ENCODE results near the gene STK24.

The STK24 gene

GRCh38 chr13:98586400-98587345 lies 9.8 kb upstream of the STK24 start:
- TF ChIP-seq, protein P1, sequence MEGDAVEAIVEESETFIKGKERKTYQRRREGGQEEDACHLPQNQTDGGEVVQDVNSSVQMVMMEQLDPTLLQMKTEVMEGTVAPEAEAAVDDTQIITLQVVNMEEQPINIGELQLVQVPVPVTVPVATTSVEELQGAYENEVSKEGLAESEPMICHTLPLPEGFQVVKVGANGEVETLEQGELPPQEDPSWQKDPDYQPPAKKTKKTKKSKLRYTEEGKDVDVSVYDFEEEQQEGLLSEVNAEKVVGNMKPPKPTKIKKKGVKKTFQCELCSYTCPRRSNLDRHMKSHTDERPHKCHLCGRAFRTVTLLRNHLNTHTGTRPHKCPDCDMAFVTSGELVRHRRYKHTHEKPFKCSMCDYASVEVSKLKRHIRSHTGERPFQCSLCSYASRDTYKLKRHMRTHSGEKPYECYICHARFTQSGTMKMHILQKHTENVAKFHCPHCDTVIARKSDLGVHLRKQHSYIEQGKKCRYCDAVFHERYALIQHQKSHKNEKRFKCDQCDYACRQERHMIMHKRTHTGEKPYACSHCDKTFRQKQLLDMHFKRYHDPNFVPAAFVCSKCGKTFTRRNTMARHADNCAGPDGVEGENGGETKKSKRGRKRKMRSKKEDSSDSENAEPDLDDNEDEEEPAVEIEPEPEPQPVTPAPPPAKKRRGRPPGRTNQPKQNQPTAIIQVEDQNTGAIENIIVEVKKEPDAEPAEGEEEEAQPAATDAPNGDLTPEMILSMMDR (conservative IDR thresholded peaks at IDR 0.05) = no peak
- H3K27ac ChIP-seq = no peak overlapping the region

GRCh38 chr13:98585946-98586345 lies 9.0 kb upstream of the STK24 start:
- no peak overlapping the region for H3K27ac ChIP-seq
- no peak for TF ChIP-seq ZFX (IDR thresholded peaks at IDR 0.05)
- TF ChIP-seq, protein P1 (conservative IDR thresholded peaks at IDR 0.05) = no peak

DNA sequence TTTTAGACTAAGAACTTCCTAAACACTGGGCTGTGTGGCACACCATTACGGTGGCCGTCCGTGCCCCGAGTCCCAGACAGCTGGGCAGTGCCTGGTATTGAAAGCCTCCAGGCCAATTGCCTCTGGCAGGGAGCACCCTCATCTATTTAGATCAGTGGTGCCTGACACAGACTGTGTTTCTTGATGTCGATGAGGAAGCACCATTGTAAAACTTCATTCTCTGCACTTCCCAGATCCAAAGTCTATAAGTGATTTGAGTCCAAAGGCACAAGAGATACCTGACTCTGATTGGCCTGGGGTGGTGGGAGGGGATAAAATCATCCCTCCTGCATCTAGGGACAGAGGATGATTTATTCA lies 8.5 kb upstream of the STK24 start:
- no peak for TF ChIP-seq ZFX (IDR thresholded peaks at IDR 0.05)
- TF ChIP-seq, protein P1 (conservative IDR thresholded peaks at IDR 0.05) = no peak
- no peak overlapping the region for H3K27ac ChIP-seq

DNA sequence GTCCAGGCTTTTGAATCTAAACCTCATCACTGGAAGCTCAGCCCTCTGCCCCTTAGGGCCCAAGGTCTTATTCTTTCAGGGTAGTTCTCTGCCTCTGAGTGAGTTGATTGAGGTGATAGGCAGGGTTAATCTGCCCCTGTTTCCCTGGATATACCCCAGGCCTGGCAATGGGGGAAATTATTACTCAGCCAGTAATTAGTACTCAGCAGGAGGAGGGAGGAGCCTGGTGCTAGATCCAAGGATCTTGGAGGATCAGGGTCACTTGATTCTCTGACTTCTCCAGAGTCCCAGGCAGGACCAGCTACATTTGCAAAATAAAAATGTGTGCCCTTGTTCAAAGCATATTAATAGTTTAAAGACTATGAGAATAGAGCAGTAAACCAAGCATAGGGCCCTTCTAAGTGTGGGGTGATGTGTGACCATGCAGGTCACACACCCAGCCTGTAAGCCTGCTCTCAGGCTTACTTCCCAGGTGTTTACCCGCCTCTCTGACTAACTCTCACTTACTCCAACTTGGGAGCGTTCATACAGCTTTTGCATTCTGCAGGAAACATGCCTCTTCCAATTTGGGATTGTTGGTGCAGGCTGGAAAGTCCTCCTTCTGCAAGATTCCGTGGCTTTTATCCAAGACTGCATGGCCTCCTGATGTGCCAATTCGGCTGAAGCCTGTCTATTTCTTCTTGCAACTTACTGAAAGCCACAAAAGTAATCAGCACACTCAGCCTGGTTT lies 7.9 kb upstream of the STK24 start:
- no peak overlapping the region for H3K27ac ChIP-seq
- TF ChIP-seq ZFX (IDR thresholded peaks at IDR 0.05) = no peak
- TF ChIP-seq, protein P1 (conservative IDR thresholded peaks at IDR 0.05) = no peak

DNA sequence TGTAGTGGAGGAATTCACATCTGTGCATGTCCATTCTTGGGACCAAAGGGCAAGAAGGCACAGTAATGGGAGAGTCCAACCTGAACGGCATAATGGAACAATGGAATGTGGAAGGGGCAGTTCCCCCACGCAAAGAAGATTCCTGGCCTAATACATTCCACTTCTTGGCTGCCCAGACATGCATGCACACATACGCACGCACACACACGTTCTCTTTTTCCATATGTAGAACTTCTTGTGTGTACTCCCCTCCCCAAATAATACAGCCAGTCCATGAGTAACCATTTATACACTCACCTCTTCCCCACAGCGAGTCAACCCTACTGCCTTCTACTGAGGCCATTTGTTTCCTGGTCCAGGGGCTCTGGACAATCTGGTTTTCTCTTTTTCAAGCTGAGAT lies 6.0 kb upstream of the STK24 start:
- TF ChIP-seq ZFX (IDR thresholded peaks at IDR 0.05) = no peak
- TF ChIP-seq, protein P1 (conservative IDR thresholded peaks at IDR 0.05) = no peak
- no peak overlapping the region for H3K27ac ChIP-seq

- H3K27ac ChIP-seq = no peak overlapping the region
- TF ChIP-seq, protein P1 (conservative IDR thresholded peaks at IDR 0.05) = no peak
- TF ChIP-seq ZFX (IDR thresholded peaks at IDR 0.05) = no peak
Measured at GRCh38 chr13:98581971-98582702, 5.2 kb upstream of the STK24 start.
